ENCODE measurements around the gene ZFP2. TPM values are rescaled to one million over a fixed set of nuclear protein-coding genes. Genes with fewer than 3 reads are reported as not detected.
A peak's percentile ranks its signal among the peaks of the same experiment; 100 is the strongest.

ZFP2 gene
- polyA plus RNA-seq, 3 donors = 0.19 TPM; not detected in 2

DNA sequence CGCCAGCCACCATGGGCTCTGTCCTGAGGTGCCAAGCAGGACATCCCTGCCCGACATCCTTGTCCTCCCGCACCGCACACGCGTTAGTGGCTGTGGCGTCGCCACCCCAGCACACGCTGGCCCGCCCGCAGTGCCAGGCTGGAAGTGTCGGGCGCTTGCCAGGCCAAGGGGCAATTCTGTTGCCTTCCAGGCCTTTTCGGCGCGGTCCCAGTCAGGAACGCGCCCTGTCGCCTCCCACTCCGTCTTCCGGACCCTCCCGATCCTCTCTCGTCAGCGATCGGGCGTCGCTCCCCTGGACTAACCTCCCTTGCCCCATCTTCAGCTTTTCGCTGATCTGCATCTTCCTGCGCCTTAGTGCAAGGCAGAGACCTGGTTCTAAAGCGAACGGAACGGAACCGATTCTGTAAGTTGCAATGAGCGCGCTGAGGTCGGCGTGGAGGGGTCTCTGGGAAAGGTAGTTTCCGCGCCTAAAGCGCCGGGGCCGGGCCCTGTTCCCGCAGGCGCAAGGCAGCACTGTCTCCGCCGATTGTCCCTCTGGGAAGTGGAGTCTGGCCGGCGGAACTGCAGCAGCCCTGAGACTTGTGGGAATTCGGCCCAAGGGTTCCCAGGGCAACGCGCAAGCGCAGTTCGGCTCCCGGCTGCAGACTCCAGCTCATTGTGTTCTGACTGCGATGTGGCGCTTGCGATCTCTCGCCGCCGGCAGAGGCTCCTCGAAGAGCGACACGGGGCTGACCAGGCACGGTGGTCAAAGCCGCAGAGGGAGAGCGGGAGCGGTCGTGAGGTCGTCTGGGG is 45.1 kb downstream of the ZFP2 start, which contains the start of gene ZNF454:
ZNF454 (plus strand) TSS at position 630 of the 792 bp plus-strand sequence. CDS start 1,594 bp downstream, outside the sequence.
- no peaks in the 10 kb centered on the region for H3K4me1 Mint-ChIP-seq
- intact Hi-C loops (cut with micrococcal nuclease) = no loop called here
- peak within 1 kb of the TSS in 1 of 2 donors; percentile 82 for H3K4me3 Mint-ChIP-seq
- Histone ChIP-seq H4K20me1 (ENCODE audit: insufficient read depth, low read length) (no peaks in the 10 kb centered on the region), H3K27ac (ENCODE audit: low read depth in 1 of 2, low read length in 2 of 2) (no peak within 1 kb of the TSS), H3K9ac (ENCODE audit: insufficient read depth, low read length, poor library complexity, severe bottlenecking) (no peak within 1 kb of the TSS), H3K9me3 (replicated peaks in 1 of 2; ENCODE audit: control insufficient read depth in 1 of 2, insufficient read depth in 1 of 2, low read length in 2 of 2) (peaks cover 94 to 98% of the 10 kb centered on the region in 2 donors), H3K36me3 (replicated peaks in 1 of 2; ENCODE audit: control insufficient read depth in 1 of 2, insufficient read depth in 2 of 2, low read length in 2 of 2) (peaks cover 0 to 4% of the 10 kb centered on the region in 2 donors), H3K4me1 (ENCODE audit: control insufficient read depth in 1 of 2, insufficient read depth in 2 of 2, low read length in 2 of 2) (no peaks in the 10 kb centered on the region), H3K4me2 (replicated peaks; ENCODE audit: extremely low read depth, low read length, poor library complexity, severe bottlenecking) (no peak within 1 kb of the TSS), H3K27me3 (ENCODE audit: control insufficient read depth in 2 of 2, insufficient read depth in 2 of 2, low read length in 2 of 2) (peaks cover 7 to 27% of the 10 kb centered on the region in 2 donors), H3K4me3 (replicated peaks in 1 of 3; ENCODE audit: low read depth in 2 of 3, low read length in 3 of 3) (peak within 1 kb of the TSS in 1 of 3 experiments; percentile 40), H2AFZ (ENCODE audit: insufficient read depth, low read depth, low read length, poor library complexity, severe bottlenecking) (no peak within 1 kb of the TSS), H3K79me2 (ENCODE audit: insufficient read depth, low read length) (no peaks in the 10 kb centered on the region)
- DNase-seq = no peak
- peaks cover 21 to 27% (median 27%) of the 10 kb centered on the region in 3 donors for H3K27me3 Mint-ChIP-seq (ENCODE audit: low read depth in 3 of 3)
- TF ChIP-seq, protein P1, sequence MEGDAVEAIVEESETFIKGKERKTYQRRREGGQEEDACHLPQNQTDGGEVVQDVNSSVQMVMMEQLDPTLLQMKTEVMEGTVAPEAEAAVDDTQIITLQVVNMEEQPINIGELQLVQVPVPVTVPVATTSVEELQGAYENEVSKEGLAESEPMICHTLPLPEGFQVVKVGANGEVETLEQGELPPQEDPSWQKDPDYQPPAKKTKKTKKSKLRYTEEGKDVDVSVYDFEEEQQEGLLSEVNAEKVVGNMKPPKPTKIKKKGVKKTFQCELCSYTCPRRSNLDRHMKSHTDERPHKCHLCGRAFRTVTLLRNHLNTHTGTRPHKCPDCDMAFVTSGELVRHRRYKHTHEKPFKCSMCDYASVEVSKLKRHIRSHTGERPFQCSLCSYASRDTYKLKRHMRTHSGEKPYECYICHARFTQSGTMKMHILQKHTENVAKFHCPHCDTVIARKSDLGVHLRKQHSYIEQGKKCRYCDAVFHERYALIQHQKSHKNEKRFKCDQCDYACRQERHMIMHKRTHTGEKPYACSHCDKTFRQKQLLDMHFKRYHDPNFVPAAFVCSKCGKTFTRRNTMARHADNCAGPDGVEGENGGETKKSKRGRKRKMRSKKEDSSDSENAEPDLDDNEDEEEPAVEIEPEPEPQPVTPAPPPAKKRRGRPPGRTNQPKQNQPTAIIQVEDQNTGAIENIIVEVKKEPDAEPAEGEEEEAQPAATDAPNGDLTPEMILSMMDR (IDR thresholded peaks at IDR 0.05) = no peak
- no peak within 1 kb of the TSS for H3K27ac Mint-ChIP-seq
- 4% methylated on average over 69 of the region's 69 CpGs for WGBS (ENCODE audit: insufficient coverage)
- H3K9me3 Mint-ChIP-seq = peaks cover 56 to 97% (median 93%) of the 10 kb centered on the region in 7 donors
- peaks cover 11 to 12% of the 10 kb centered on the region in 2 donors for H3K36me3 Mint-ChIP-seq

DNA sequence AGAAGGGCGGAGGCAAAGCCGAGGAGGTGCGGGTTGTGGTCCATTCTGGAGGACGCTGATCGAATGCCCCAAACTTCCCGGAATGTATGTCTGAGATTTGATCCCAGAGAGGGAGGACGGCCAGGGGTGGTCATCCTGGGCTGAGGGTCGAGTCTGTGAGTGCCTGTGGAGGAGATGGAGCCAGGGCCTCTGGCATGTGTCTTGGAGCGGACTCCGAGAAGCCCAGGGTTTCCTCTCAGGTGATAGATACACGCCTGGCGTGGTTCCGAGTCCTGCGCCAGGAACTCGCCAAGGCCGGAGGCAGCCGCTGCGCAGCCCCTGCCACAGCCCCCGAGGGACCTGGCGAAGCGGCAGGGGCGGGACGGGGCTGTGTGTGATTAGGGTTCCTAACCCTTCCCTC is 45.6 kb downstream of the ZFP2 start:
- peaks cover 11 to 12% of the 10 kb centered on the region in 2 donors for H3K36me3 Mint-ChIP-seq
- TF ChIP-seq, protein P1 (IDR thresholded peaks at IDR 0.05) = no peak
- Histone ChIP-seq H3K4me1 (ENCODE audit: control insufficient read depth in 1 of 2, insufficient read depth in 2 of 2, low read length in 2 of 2) (no peaks in the 10 kb centered on the region), H3K4me2 (replicated peaks; ENCODE audit: extremely low read depth, low read length, poor library complexity, severe bottlenecking) (no peak overlapping the region), H4K20me1 (ENCODE audit: insufficient read depth, low read length) (no peaks in the 10 kb centered on the region), H2AFZ (ENCODE audit: insufficient read depth, low read depth, low read length, poor library complexity, severe bottlenecking) (no peak overlapping the region), H3K27ac (ENCODE audit: low read depth in 1 of 2, low read length in 2 of 2) (no peak overlapping the region), H3K27me3 (ENCODE audit: control insufficient read depth in 2 of 2, insufficient read depth in 2 of 2, low read length in 2 of 2) (peaks cover 7 to 27% of the 10 kb centered on the region in 2 donors), H3K9ac (ENCODE audit: insufficient read depth, low read length, poor library complexity, severe bottlenecking) (no peak overlapping the region), H3K79me2 (ENCODE audit: insufficient read depth, low read length) (no peaks in the 10 kb centered on the region), H3K4me3 (replicated peaks in 1 of 3; ENCODE audit: low read depth in 2 of 3, low read length in 3 of 3) (peak overlapping the region in 1 of 3 experiments; percentile 40), H3K36me3 (replicated peaks in 1 of 2; ENCODE audit: control insufficient read depth in 1 of 2, insufficient read depth in 2 of 2, low read length in 2 of 2) (peaks cover 0 to 4% of the 10 kb centered on the region in 2 donors), H3K9me3 (replicated peaks in 1 of 2; ENCODE audit: control insufficient read depth in 1 of 2, insufficient read depth in 1 of 2, low read length in 2 of 2) (peaks cover 94 to 98% of the 10 kb centered on the region in 2 donors)
- H3K4me1 Mint-ChIP-seq = no peaks in the 10 kb centered on the region
- intact Hi-C loops (cut with micrococcal nuclease) = no loop called here
- peaks cover 55 to 96% (median 93%) of the 10 kb centered on the region in 7 donors for H3K9me3 Mint-ChIP-seq
- H3K27ac Mint-ChIP-seq = no peak overlapping the region
- WGBS (ENCODE audit: insufficient coverage) = 9% methylated on average over 17 of the region's 23 CpGs
- H3K4me3 Mint-ChIP-seq = peak overlapping the region in 1 of 2 donors; percentile 82
- peaks cover 21 to 27% (median 27%) of the 10 kb centered on the region in 3 donors for H3K27me3 Mint-ChIP-seq (ENCODE audit: low read depth in 3 of 3)
- DNase-seq = no peak
